Measurements from ENCODE around the gene UXT. TPM values are rescaled to one million over a fixed set of nuclear protein-coding genes. Genes with fewer than 3 reads are reported as not detected.

Gene UXT
- total and polyA plus RNA-seq, 2 donors (not counting 3 experiments of a cell fraction or from before 2014, with no cell fraction given): 91.2 to 153 TPM

DNA sequence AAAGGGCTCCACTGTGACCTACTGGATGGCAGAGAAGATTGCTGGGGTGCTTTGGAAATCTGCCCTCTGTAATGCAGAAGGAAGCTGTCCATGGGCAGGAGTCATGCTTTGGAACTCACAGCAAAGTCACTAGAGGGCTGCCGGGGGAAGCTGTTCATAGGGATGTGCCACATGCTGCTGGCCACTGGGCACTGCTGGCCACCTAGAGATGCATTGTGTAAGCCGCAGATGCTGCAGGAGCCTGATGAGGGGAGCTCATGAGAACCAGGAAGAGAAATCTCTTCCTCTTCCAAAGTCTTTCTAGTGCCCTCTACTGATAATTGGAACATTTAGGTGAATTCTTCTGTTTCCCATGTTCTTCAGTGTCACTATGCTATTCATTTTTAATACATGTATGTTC, 31.2 kb upstream of the UXT start:
- intact Hi-C loops (cut with micrococcal nuclease): no loop called here
- DNase-seq (ENCODE audit: low read depth, low spot score) (no peak), FAIRE-seq (peak; percentile 48)
- Histone ChIP-seq H3K4me3 (replicated peaks in 1 of 3; ENCODE audit: insufficient read depth in 1 of 3, low read depth in 1 of 3, low read length in 3 of 3) (no peak overlapping the region), H3K4me1 (ENCODE audit: control insufficient read depth, extremely low read depth, insufficient read depth, low read length) (no peaks in the 10 kb centered on the region), H3K4me2 (ENCODE audit: insufficient read depth, low read length) (no peak overlapping the region), H3K9ac (replicated peaks; ENCODE audit: extremely low read depth, insufficient read depth, low read length) (no peak overlapping the region), H3K9me3 (replicated peaks; ENCODE audit: control insufficient read depth, insufficient read depth, low read length) (no peaks in the 10 kb centered on the region), H4K20me1 (replicated peaks; ENCODE audit: control insufficient read depth, extremely low read depth, insufficient read depth, low read length) (no peaks in the 10 kb centered on the region), H3K79me2 (ENCODE audit: control insufficient read depth, insufficient read depth, low read length) (no peaks in the 10 kb centered on the region), H3K27me3 (ENCODE audit: control insufficient read depth in 2 of 2, insufficient read depth in 2 of 2, low read length in 2 of 2) (peaks cover 0 to 2% of the 10 kb centered on the region in 2 experiments), H3K9me1 (replicated peaks; ENCODE audit: control insufficient read depth, extremely low read depth, insufficient read depth, low read length) (no peaks in the 10 kb centered on the region), H2AFZ (ENCODE audit: low read depth, low read length) (no peak overlapping the region), H3K27ac (ENCODE audit: insufficient read depth, low read depth, low read length) (no peak overlapping the region), H3K36me3 (ENCODE audit: control insufficient read depth in 2 of 2, extremely low read depth in 1 of 2, insufficient read depth in 2 of 2, low read length in 2 of 2) (no peaks in the 10 kb centered on the region)
- dilution Hi-C loops (cut with MboI; ENCODE audit: extremely low pct_ligation_motif_present, low sequenced_read_pairs): no loop called here
- TF ChIP-seq GATA2 (IDR thresholded peaks at IDR 0.05; ENCODE audit: insufficient read depth, insufficient read length, low read depth, low read length): no peak
- no peak for TF ChIP-seq POLR2A (IDR thresholded peaks at IDR 0.05; ENCODE audit: low read depth, low read length)
- no peak for TF ChIP-seq MYC (IDR thresholded peaks at IDR 0.05; ENCODE audit: low read depth, low read length)
- no peak for TF ChIP-seq EZH2 (IDR thresholded peaks at IDR 0.05; ENCODE audit: borderline replicate concordance, low read depth, low read length, severe bottlenecking)
- TF ChIP-seq, protein P1, sequence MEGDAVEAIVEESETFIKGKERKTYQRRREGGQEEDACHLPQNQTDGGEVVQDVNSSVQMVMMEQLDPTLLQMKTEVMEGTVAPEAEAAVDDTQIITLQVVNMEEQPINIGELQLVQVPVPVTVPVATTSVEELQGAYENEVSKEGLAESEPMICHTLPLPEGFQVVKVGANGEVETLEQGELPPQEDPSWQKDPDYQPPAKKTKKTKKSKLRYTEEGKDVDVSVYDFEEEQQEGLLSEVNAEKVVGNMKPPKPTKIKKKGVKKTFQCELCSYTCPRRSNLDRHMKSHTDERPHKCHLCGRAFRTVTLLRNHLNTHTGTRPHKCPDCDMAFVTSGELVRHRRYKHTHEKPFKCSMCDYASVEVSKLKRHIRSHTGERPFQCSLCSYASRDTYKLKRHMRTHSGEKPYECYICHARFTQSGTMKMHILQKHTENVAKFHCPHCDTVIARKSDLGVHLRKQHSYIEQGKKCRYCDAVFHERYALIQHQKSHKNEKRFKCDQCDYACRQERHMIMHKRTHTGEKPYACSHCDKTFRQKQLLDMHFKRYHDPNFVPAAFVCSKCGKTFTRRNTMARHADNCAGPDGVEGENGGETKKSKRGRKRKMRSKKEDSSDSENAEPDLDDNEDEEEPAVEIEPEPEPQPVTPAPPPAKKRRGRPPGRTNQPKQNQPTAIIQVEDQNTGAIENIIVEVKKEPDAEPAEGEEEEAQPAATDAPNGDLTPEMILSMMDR (IDR thresholded peaks at IDR 0.05; ENCODE audit: extremely low read depth in 1 of 2, insufficient read depth in 1 of 2, low read depth in 1 of 2, low read length in 2 of 2): no peak
- TF ChIP-seq, protein P2, sequence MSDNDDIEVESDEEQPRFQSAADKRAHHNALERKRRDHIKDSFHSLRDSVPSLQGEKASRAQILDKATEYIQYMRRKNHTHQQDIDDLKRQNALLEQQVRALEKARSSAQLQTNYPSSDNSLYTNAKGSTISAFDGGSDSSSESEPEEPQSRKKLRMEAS (IDR thresholded peaks at IDR 0.05; ENCODE audit: insufficient read depth, insufficient read length): no peak
- no peak for TF ChIP-seq FOS (IDR thresholded peaks at IDR 0.05; ENCODE audit: borderline replicate concordance, insufficient read depth, low read length)
- TF ChIP-seq POLR2AphosphoS5 (IDR thresholded peaks at IDR 0.05; ENCODE audit: insufficient read depth, low read depth, low read length): no peak
- no peak for TF ChIP-seq JUN (IDR thresholded peaks at IDR 0.05; ENCODE audit: borderline replicate concordance, insufficient read depth, insufficient read length, low read depth)
- BruUV-seq (replicated peaks): no TSS peak
- CTCF ChIA-PET: no interaction called here
- POLR2A ChIA-PET: no interaction called here

Measured in endothelial cell of umbilical vein (primary cell).